Measurements from ENCODE around the gene PRPF40A. TPM values are rescaled to one million over a fixed set of nuclear protein-coding genes. Genes with fewer than 3 reads are reported as not detected.

PRPF40A gene
- total RNA-seq, 1 donor from 2014 or later, result 126 TPM

- peaks cover 2% of the 10 kb centered on the region for H3K36me3 ChIP-seq (ENCODE audit: control insufficient read depth, insufficient read depth, low read length)
- no peak overlapping the region for H3K4me3 ChIP-seq (ENCODE audit: low read depth, low read length)
- no peak for DNase-seq (ENCODE audit: low read depth)
- no peak for TF ChIP-seq CTCF (IDR thresholded peaks at IDR 0.05; ENCODE audit: insufficient read depth, low read length, poor library complexity, severe bottlenecking)
- H3K27me3 ChIP-seq (ENCODE audit: control insufficient read depth, insufficient read depth, low read length), result no peaks in the 10 kb centered on the region
These were observed 42.9 kb downstream of the PRPF40A start for GRCh38 chr2:152674334-152674733.

- TF ChIP-seq CTCF (IDR thresholded peaks at IDR 0.05; ENCODE audit: insufficient read depth, low read length, poor library complexity, severe bottlenecking), result no peak
- H3K4me3 ChIP-seq (ENCODE audit: low read depth, low read length), result no peak overlapping the region
- peaks cover 1% of the 10 kb centered on the region for H3K36me3 ChIP-seq (ENCODE audit: control insufficient read depth, insufficient read depth, low read length)
- H3K27me3 ChIP-seq (ENCODE audit: control insufficient read depth, insufficient read depth, low read length), result no peaks in the 10 kb centered on the region
- no peak for DNase-seq (ENCODE audit: low read depth)
These were observed 52.5 kb downstream of the PRPF40A start for GRCh38 chr2:152664725-152665124.

GRCh38 chr2:152661076-152661475, 56.2 kb downstream of the PRPF40A start:
- Histone ChIP-seq H3K36me3 (ENCODE audit: control insufficient read depth, insufficient read depth, low read length) (no peaks in the 10 kb centered on the region), H3K27me3 (ENCODE audit: control insufficient read depth, insufficient read depth, low read length) (no peaks in the 10 kb centered on the region), H3K4me3 (ENCODE audit: low read depth, low read length) (no peak overlapping the region)
- no peak for DNase-seq (ENCODE audit: low read depth)
- TF ChIP-seq CTCF (IDR thresholded peaks at IDR 0.05; ENCODE audit: insufficient read depth, low read length, poor library complexity, severe bottlenecking), result no peak

DNA sequence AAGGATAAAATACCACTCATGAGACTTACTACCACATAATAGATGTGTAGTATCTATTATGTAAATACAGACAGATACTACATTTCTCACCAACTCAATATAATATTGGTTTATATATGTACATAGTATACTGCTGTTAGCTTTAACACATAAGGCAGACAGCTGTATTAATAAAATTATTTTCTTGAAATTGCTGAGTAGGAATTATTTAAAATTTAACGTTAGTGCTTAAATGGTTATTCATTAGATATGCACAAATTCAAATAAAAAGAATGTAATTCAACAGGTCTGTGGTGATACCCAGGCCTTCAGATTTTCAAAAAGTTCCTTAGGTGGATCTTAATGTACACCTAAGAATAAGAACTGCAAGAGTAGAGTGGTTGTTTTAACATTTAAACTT, 59.0 kb downstream of the PRPF40A start:
- Histone ChIP-seq H3K27me3 (ENCODE audit: control insufficient read depth, insufficient read depth, low read length) (no peaks in the 10 kb centered on the region), H3K4me3 (ENCODE audit: low read depth, low read length) (no peak overlapping the region), H3K36me3 (ENCODE audit: control insufficient read depth, insufficient read depth, low read length) (no peaks in the 10 kb centered on the region)
- DNase-seq (ENCODE audit: low read depth), result no peak
- no peak for TF ChIP-seq CTCF (IDR thresholded peaks at IDR 0.05; ENCODE audit: insufficient read depth, low read length, poor library complexity, severe bottlenecking)

DNA sequence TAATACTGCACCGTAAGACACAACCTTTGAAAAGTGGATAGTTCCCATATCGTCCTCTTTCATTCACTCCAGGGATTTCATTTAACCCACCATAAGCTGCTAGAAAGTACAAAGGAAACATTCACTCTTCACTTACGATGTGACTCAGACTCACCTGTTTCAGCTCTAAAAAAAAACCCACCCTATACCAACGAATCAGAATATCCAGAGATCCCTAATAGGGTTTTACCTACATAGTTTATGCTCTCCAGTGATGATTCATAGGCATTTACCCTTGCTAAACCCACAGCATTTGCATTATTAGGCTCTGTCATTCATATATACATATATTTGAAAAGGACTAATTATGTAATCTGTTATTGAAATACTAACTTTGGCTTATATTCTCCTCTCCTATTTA, 60.2 kb downstream of the PRPF40A start:
- no peak overlapping the region for H3K4me3 ChIP-seq (ENCODE audit: low read depth, low read length)
- H3K27me3 ChIP-seq (ENCODE audit: control insufficient read depth, insufficient read depth, low read length), result no peaks in the 10 kb centered on the region
- H3K36me3 ChIP-seq (ENCODE audit: control insufficient read depth, insufficient read depth, low read length), result peaks cover under 1% of the 10 kb centered on the region
- no peak for TF ChIP-seq CTCF (IDR thresholded peaks at IDR 0.05; ENCODE audit: insufficient read depth, low read length, poor library complexity, severe bottlenecking)
- peak; percentile 21 for DNase-seq (ENCODE audit: low read depth)

DNA sequence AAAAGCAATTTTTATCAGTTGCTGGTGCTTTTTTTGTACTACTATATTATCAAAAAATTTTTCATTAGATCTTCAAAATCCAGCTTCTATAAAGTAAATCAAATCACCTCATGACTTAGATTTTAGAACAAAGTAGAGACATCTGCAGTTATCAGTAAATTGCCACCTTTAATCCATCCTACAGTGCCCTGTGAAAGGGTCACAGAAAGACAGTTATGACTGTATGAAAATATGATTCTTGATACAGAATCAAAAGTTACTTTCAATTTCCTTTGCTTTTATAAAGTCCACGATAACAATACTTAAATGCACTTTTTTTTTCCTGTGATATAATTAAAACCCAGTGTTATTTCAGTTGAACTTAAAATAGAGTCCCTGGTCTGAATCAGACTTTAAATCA, 61.4 kb downstream of the PRPF40A start:
- Histone ChIP-seq H3K4me3 (ENCODE audit: low read depth, low read length) (no peak overlapping the region), H3K27me3 (ENCODE audit: control insufficient read depth, insufficient read depth, low read length) (no peaks in the 10 kb centered on the region), H3K36me3 (ENCODE audit: control insufficient read depth, insufficient read depth, low read length) (peaks cover 1% of the 10 kb centered on the region)
- no peak for TF ChIP-seq CTCF (IDR thresholded peaks at IDR 0.05; ENCODE audit: insufficient read depth, low read length, poor library complexity, severe bottlenecking)
- DNase-seq (ENCODE audit: low read depth), result no peak

All from kidney epithelial cell (primary cell).